Testis (tissue), 3 donors: Measurements from ENCODE around the gene CBX2. TPM values are rescaled to one million over a fixed set of nuclear protein-coding genes. Genes with fewer than 3 reads are reported as not detected.

Experiments
- DNase-seq: peaks from one replicate; pipeline ENCODE4 v3.0.0-alpha.2; 2019
- H3K27ac ChIP-seq, 2 donors: fragments of 200-600 bp; sonication (generic); one replicate each; pipeline ENCODE4 v1.5.1; 2019
- H3K27me3 ChIP-seq: fragments of 200-600 bp; sonication (generic); one replicate; pipeline ENCODE4 v1.5.1; 2019
- H3K36me3 ChIP-seq: fragments of 200-600 bp; sonication (generic); one replicate; pipeline ENCODE4 v1.5.1; 2017; ENCODE audit warnings: low read depth; ENCODE audit errors: missing control alignments
- H3K4me1 ChIP-seq: fragments of 200-600 bp; sonication (generic); one replicate; pipeline ENCODE4 v1.5.1; 2019
- H3K4me3 ChIP-seq, 2 donors: fragments of 200-600 bp; sonication (generic); one replicate each; pipeline ENCODE4 v1.5.1; 2017 to 2019
- H3K9me3 ChIP-seq: fragments of 200-600 bp; sonication (generic); one replicate; pipeline ENCODE4 v1.5.1; 2017
- POLR2A ChIP-seq: fragments of 450-650 bp; IDR thresholded peaks from one replicate; pipeline ENCODE4 v1.6.1; 2017; ENCODE audit warnings: antibody characterized with exemption, mild to moderate bottlenecking, moderate library complexity
- WGBS, 2 donors: methylation state at CpG; one replicate each; pipeline ENCODE4 v1.1.5; 2018; 5-methylcytosine and 5-hydroxymethylcytosine counted together
- intact Hi-C: fragments of 100-400 bp; cut with DNase I; formaldehyde crosslinking; loops from one replicate; pipeline ENCODE4 v1.15.1; 2023; ENCODE audit warnings: low total_unique reads
- polyA plus RNA-seq: library from polyadenylated mRNA; stranded (reverse); fragments of 350-450 nt; fragmentation: Illumina TruSeq; extraction: RNeasy Lipid Tissue Mini Kit (QIAGEN cat#74804); gene quantifications from one replicate; pipeline ENCODE4 v1.2.3, GENCODE V29; 2014; ENCODE audit warnings: low read depth, low replicate concordance; ENCODE audit not compliant: insufficient read depth
- total RNA-seq, 2 donors: library from RNA; depleted of rRNA; stranded (reverse); fragments of >200 nt; gene quantifications; one replicate each; pipeline ENCODE4 v1.2.3, GENCODE V29; 2016
- TF ChIP-seq, protein P1 (sequence below), 3 experiments: fragments of 450-650 bp in 2 of 3; fragments of 200-600 bp in 1 of 3; sonication (generic) in 1 of 3; IDR thresholded peaks; one replicate each; pipeline ENCODE4 v1.5.1; 2016 to 2019; ENCODE audit warnings: antibody characterized with exemption in 3 of 3, mild to moderate bottlenecking in 2 of 3, moderate library complexity in 1 of 3

Gene CBX2
- total and polyA plus RNA-seq, 3 donors from 2014 or later, result 19.4 to 30.7 (median 27.1) TPM

DNA sequence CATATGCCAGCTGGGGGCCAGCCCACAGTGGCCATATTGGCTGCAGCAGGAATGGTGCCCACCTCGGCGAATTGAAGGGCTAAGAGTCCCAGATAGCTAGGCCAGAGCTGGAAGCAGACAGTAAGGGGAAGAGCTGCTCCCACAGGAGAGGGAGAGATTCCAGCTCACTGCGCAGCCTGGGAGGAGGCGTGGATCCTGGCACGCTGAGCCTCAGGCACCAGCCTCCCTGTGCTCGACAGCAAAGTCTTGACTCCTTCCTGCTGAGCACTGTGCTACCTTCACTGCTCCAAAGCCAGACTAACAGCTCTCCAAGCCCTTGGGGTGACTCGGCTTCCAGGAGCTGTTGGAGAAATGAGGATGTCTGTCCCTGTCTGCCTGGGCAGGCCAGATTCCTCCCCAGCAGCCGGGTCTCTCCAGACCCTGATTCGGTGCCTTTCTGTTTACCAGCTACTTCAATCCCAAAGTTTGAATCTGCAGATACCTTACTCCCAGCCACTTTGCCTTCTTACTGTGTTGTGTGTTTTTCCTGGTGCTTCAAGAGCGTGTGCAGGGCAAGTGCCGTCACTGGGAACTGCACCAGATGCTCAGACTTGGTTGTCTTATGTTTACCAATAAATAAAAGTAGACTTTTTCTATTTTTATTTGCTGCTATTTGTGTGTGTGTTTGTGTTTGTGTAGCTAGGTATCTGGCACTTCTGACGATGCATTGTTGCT is 9.1 kb downstream of the CBX2 start:
- 91 to 92% methylated on average over 6 to 12 of the region's 12 CpGs for WGBS, 2 donors
- Histone ChIP-seq H3K27me3 (peaks cover 4% of the 10 kb centered on the region), H3K36me3 (no peaks in the 10 kb centered on the region), H3K27ac (no peak overlapping the region), H3K9me3 (no peaks in the 10 kb centered on the region), H3K4me3 (no peak overlapping the region), H3K4me1 (peaks cover 4% of the 10 kb centered on the region)
- TF ChIP-seq, protein P1, sequence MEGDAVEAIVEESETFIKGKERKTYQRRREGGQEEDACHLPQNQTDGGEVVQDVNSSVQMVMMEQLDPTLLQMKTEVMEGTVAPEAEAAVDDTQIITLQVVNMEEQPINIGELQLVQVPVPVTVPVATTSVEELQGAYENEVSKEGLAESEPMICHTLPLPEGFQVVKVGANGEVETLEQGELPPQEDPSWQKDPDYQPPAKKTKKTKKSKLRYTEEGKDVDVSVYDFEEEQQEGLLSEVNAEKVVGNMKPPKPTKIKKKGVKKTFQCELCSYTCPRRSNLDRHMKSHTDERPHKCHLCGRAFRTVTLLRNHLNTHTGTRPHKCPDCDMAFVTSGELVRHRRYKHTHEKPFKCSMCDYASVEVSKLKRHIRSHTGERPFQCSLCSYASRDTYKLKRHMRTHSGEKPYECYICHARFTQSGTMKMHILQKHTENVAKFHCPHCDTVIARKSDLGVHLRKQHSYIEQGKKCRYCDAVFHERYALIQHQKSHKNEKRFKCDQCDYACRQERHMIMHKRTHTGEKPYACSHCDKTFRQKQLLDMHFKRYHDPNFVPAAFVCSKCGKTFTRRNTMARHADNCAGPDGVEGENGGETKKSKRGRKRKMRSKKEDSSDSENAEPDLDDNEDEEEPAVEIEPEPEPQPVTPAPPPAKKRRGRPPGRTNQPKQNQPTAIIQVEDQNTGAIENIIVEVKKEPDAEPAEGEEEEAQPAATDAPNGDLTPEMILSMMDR (IDR thresholded peaks at IDR 0.05), result no peak
- no peak for TF ChIP-seq POLR2A
- no peak for DNase-seq
- intact Hi-C loops, result no loop called here

DNA sequence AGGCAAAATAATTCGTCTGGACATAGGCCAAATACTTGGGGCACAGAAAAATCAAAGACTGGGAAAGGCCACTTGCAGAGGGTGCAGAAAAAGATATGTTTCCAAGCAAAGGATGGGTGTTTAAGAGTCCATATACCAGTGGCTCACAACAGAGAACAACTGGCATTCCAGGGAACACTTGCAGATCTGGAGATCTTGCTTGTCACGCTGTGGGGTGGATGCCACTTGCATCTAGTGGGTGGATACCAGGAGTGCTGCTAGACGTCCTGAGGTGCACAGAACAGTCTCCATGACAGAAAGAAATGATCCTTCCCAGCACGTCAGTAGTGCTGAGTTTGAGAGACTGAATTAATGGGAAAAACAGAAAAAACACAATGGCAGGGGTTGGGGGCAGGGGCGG is 10.5 kb downstream of the CBX2 start:
- WGBS, 2 donors, result 63 to 78% methylated on average over 5 of the region's 5 CpGs
- DNase-seq, result no peak
- H3K36me3 ChIP-seq, result no peaks in the 10 kb centered on the region
- no peak overlapping the region for H3K4me3 ChIP-seq
- intact Hi-C loops, result no loop called here
- H3K4me1 ChIP-seq, result peaks cover 4% of the 10 kb centered on the region
- H3K9me3 ChIP-seq, result no peaks in the 10 kb centered on the region
- peaks cover 4% of the 10 kb centered on the region for H3K27me3 ChIP-seq
- H3K27ac ChIP-seq, result no peak overlapping the region
- TF ChIP-seq, protein P1 (IDR thresholded peaks at IDR 0.05), result no peak
- TF ChIP-seq POLR2A, result no peak

- intact Hi-C loops, result no loop called here
- Histone ChIP-seq H3K36me3 (no peaks in the 10 kb centered on the region), H3K9me3 (no peaks in the 10 kb centered on the region), H3K27me3 (peaks cover 4% of the 10 kb centered on the region), H3K4me3 (peak overlapping the region in 1 of 2 donors; percentile 1), H3K4me1 (peaks cover 4% of the 10 kb centered on the region), H3K27ac (no peak overlapping the region)
- TF ChIP-seq POLR2A, result no peak
- TF ChIP-seq, protein P1 (IDR thresholded peaks at IDR 0.05), result no peak
- 19 to 46% methylated on average over 10 to 51 of the region's 52 CpGs for WGBS, 2 donors
- DNase-seq, result no peak
Observed at GRCh38 chr17:79788989-79789942, 11.3 kb downstream of the CBX2 start.

DNA sequence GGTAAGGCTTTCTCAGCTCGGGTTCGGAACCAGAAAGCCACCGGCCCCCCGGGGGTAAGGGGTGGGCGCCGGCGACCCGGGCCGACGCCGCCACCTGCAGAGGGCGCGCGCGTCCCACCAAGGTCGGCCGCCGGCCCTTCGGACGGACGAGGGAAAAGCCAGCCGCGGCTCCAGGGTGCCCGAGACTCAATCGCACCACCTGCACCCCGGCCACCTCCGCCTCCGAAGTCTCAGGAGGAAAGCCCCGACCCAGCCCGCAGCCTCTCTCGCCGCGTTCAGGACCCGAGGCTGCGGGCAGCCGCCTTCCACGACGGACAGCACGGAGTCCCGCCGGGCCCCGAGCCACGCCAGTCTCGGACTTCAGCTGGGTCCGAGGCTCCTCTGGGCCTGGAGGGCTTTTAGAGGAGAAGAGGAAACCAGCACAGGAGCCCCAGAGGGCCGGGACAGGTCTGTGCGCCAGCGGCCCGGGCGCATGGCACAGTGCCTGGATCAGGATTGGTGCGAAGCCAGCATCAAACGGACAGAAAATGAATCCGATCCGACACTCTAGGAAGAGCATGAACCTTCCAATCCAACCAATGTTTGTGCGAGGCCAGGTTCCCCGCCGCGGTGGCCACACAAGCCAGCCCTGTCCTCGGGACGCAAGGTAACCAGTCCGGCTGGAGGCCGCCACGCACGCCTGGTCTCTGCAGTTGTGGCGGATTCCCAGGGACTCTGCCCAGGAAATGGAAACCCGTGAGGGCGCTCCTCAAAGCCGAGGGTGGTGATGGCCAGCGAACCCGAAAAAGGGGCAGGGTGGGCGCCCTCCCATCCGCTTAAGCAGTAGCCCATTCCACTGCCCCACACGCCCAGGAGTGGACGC is 12.2 kb downstream of the CBX2 start:
- Histone ChIP-seq H3K27me3 (peaks cover 4% of the 10 kb centered on the region), H3K4me3 (peak overlapping the region in 1 of 2 donors; percentile 1), H3K9me3 (no peaks in the 10 kb centered on the region), H3K27ac (no peak overlapping the region), H3K4me1 (peaks cover 4% of the 10 kb centered on the region), H3K36me3 (no peaks in the 10 kb centered on the region)
- DNase-seq, result no peak
- TF ChIP-seq POLR2A, result no peak
- TF ChIP-seq, protein P1 (IDR thresholded peaks at IDR 0.05), result peak; percentile 50 to 80 (median 74)
- intact Hi-C loops, result no loop called here
- 3 to 5% methylated on average over 8 to 60 of the region's 74 CpGs for WGBS, 2 donors
